Loucy (cell line): ENCODE measurements around the gene HCRT.

Source experiments
- H2AFZ ChIP-seq: fragments of 200-600 bp; sonication (generic); 2 replicates; pipeline ENCODE4 v1.6.0; 2016; ENCODE audit warnings: antibody characterized with exemption, mild to moderate bottlenecking, low read length, moderate library complexity
- H3F3A ChIP-seq: fragments of 200-600 bp; 2 replicates; pipeline ENCODE4 v1.6.0; 2016; ENCODE audit warnings: antibody characterized with exemption, low read depth, mild to moderate bottlenecking
- H3K27me3 ChIP-seq: fragments of 200-600 bp; sonication (generic); 2 replicates; pipeline ENCODE4 v1.6.1; 2014; ENCODE audit warnings: low read length, mild to moderate bottlenecking; ENCODE audit not compliant: insufficient read depth, poor library complexity, severe bottlenecking
- H3K36me3 ChIP-seq: fragments of 200-600 bp; sonication (generic); 2 replicates; pipeline ENCODE4 v1.6.1; 2016; ENCODE audit warnings: low read length; ENCODE audit not compliant: insufficient read depth
- H3K4me1 ChIP-seq: fragments of 200-600 bp; sonication (generic); 2 replicates; pipeline ENCODE4 v1.5.1; 2014; ENCODE audit warnings: low read length, mild to moderate bottlenecking; ENCODE audit not compliant: insufficient read depth, poor library complexity, severe bottlenecking
- H3K4me2 ChIP-seq: fragments of 200-600 bp; sonication (generic); 2 replicates; pipeline ENCODE4 v1.6.0; 2014; ENCODE audit warnings: antibody characterized with exemption, low read length, low read depth, mild to moderate bottlenecking; ENCODE audit not compliant: poor library complexity, severe bottlenecking
- H3K4me3 ChIP-seq: fragments of 200-600 bp; sonication (generic); 2 replicates; pipeline ENCODE4 v1.5.1; 2014; ENCODE audit warnings: low read length, mild to moderate bottlenecking, mixed read lengths; ENCODE audit not compliant: poor library complexity, severe bottlenecking
- H3K79me2 ChIP-seq: fragments of 200-600 bp; sonication (generic); 2 replicates; pipeline ENCODE4 v1.6.1; 2014; ENCODE audit warnings: low read length; ENCODE audit not compliant: insufficient read depth
- H3K9ac ChIP-seq: fragments of 200-600 bp; sonication (generic); 2 replicates; pipeline ENCODE4 v1.6.0; 2014; ENCODE audit warnings: mild to moderate bottlenecking, low read depth, low read length, moderate library complexity; ENCODE audit not compliant: poor library complexity, severe bottlenecking
- H3K9me2 ChIP-seq: fragments of 200-600 bp; sonication (generic); replicated peaks from 2 replicates; pipeline ENCODE4 v1.6.1; 2016; ENCODE audit warnings: low read depth, low read length, mixed read lengths
- H3K9me3 ChIP-seq: fragments of 200-600 bp; sonication (generic); 2 replicates; pipeline ENCODE4 v1.6.1; 2014; ENCODE audit warnings: mild to moderate bottlenecking, antibody characterized with exemption, low read length, low read depth; ENCODE audit not compliant: insufficient read depth
- H4K20me1 ChIP-seq: fragments of 200-600 bp; sonication (generic); 2 replicates; pipeline ENCODE4 v1.6.0; 2014; ENCODE audit warnings: antibody characterized with exemption, low read length, mild to moderate bottlenecking; ENCODE audit not compliant: insufficient read depth, poor library complexity, severe bottlenecking
- EZH2phosphoT487 ChIP-seq: fragments of 200-600 bp; IDR thresholded peaks from 2 replicates; pipeline ENCODE4 v1.6.1; 2018; ENCODE audit warnings: antibody characterized with exemption, mild to moderate bottlenecking, moderate library complexity, borderline replicate concordance
- TF ChIP-seq, protein P1 (sequence below): fragments of 200-600 bp; sonication (generic); conservative IDR thresholded peaks from 2 replicates; pipeline ENCODE4 v1.5.1; 2014; ENCODE audit warnings: mild to moderate bottlenecking, antibody characterized with exemption, low read length

HCRT gene

DNA sequence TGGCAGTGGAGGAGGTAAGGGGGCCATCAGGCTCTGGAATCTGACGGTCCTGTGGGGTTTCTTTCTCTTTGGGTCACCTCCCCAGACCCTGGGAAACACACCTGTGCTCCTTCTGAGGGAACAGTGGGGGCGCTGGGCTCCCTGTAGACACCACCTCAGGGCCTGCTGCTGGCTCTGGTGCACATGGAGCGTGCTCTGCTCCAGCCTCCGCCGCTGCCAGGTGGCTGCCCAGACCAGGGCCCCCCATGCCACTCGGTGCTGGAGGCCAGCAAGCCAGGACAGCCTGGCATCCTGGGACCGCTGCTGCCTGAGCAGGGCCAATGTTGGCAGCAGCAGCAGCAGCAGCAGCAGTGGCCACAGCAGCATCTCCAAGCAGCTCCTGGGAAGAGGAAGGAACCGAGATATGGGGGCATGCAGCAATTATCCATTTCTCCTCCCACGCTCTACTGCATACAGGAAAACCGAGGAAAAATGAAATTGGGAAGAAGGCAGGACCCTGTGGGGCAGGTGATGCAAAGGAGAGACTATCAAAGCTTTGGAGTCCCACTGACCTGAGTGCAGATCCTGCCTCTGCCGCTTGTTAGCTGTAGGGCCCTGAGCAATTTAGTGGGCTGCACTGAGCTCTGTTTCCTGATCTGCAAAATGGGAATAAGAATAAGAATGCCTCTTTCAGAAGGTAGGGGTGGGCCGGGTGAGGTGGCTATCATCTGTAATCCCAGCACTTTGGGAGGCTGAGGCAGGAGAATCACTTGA is 8.1 kb upstream of the HCRT start:
- Histone ChIP-seq H3K79me2 (peaks cover 10% of the 10 kb centered on the region; the same call in 1 of the 2 replicates), H3K9me2 (no peaks in the 10 kb centered on the region), H2AFZ (no peak overlapping the region), H3K9me3 (no peaks in the 10 kb centered on the region), H4K20me1 (no peaks in the 10 kb centered on the region), H3F3A (no peaks in the 10 kb centered on the region), H3K9ac (peak overlapping the region; percentile 80), H3K27me3 (no peaks in the 10 kb centered on the region), H3K4me1 (peaks cover 12% of the 10 kb centered on the region), H3K36me3 (no peaks in the 10 kb centered on the region), H3K4me2 (peak overlapping the region; percentile 91), H3K4me3 (peak overlapping the region; percentile 95)
- TF ChIP-seq EZH2phosphoT487, result no peak
- TF ChIP-seq, protein P1, sequence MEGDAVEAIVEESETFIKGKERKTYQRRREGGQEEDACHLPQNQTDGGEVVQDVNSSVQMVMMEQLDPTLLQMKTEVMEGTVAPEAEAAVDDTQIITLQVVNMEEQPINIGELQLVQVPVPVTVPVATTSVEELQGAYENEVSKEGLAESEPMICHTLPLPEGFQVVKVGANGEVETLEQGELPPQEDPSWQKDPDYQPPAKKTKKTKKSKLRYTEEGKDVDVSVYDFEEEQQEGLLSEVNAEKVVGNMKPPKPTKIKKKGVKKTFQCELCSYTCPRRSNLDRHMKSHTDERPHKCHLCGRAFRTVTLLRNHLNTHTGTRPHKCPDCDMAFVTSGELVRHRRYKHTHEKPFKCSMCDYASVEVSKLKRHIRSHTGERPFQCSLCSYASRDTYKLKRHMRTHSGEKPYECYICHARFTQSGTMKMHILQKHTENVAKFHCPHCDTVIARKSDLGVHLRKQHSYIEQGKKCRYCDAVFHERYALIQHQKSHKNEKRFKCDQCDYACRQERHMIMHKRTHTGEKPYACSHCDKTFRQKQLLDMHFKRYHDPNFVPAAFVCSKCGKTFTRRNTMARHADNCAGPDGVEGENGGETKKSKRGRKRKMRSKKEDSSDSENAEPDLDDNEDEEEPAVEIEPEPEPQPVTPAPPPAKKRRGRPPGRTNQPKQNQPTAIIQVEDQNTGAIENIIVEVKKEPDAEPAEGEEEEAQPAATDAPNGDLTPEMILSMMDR, result no peak

- TF ChIP-seq, protein P1, result no peak
- TF ChIP-seq EZH2phosphoT487, result no peak
- no peaks in the 10 kb centered on the region for H3F3A ChIP-seq
- peak overlapping the region; percentile 91 for H3K4me2 ChIP-seq
- no peaks in the 10 kb centered on the region for H3K27me3 ChIP-seq
- H2AFZ ChIP-seq, result no peak overlapping the region
- no peaks in the 10 kb centered on the region for H3K9me3 ChIP-seq
- H4K20me1 ChIP-seq, result no peaks in the 10 kb centered on the region
- H3K4me1 ChIP-seq, result peaks cover 12% of the 10 kb centered on the region
- peak overlapping the region; percentile 80 for H3K9ac ChIP-seq
- no peaks in the 10 kb centered on the region for H3K36me3 ChIP-seq
- no peaks in the 10 kb centered on the region for H3K9me2 ChIP-seq
- H3K79me2 ChIP-seq, result peaks cover 10% of the 10 kb centered on the region; the same call in 1 of the 2 replicates
- peak overlapping the region; percentile 95 for H3K4me3 ChIP-seq
Observed at GRCh38 chr17:42192189-42193126, 7.2 kb upstream of the HCRT start.

- Histone ChIP-seq H3K9me2 (no peaks in the 10 kb centered on the region), H3K79me2 (peaks cover 10% of the 10 kb centered on the region; the same call in 1 of the 2 replicates), H4K20me1 (no peaks in the 10 kb centered on the region), H3K27me3 (no peaks in the 10 kb centered on the region), H3K4me3 (no peak overlapping the region), H3K4me1 (peaks cover 12% of the 10 kb centered on the region), H3K9me3 (no peaks in the 10 kb centered on the region), H2AFZ (no peak overlapping the region), H3K9ac (no peak overlapping the region), H3K36me3 (no peaks in the 10 kb centered on the region), H3K4me2 (no peak overlapping the region), H3F3A (no peaks in the 10 kb centered on the region)
- TF ChIP-seq, protein P1, result no peak
- no peak for TF ChIP-seq EZH2phosphoT487
Observed at GRCh38 chr17:42191275-42191608, 6.0 kb upstream of the HCRT start.
